Liver (tissue), 9 donors: ENCODE measurements around the gene FGF9. TPM values are rescaled to one million over a fixed set of nuclear protein-coding genes. Genes with fewer than 3 reads are reported as not detected.

Experiments used
- DNase-seq: peaks from one replicate; pipeline ENCODE4 v3.0.0-alpha.2; 2017; ENCODE audit warnings: low spot score
- H3K27ac ChIP-seq, 2 donors: one replicate each; pipeline ENCODE4 v1.7.0; 2013; ENCODE audit warnings: inconsistent platforms in 2 of 2, low read length in 2 of 2, control low read depth in 1 of 2, low read depth in 1 of 2, mild to moderate bottlenecking in 1 of 2
- H3K27me3 ChIP-seq, 4 donors: one replicate each; pipeline versions ENCODE4 v1.6.1 to v1.7.0; 2013; ENCODE audit warnings: low read length in 3 of 4, inconsistent platforms in 1 of 4, mild to moderate bottlenecking in 1 of 4, moderate library complexity in 1 of 4; ENCODE audit not compliant: control insufficient read depth in 4 of 4, insufficient read depth in 4 of 4
- H3K36me3 ChIP-seq, 4 donors: one replicate each; pipeline versions ENCODE4 v1.6.1 to v1.7.0; 2013; ENCODE audit warnings: low read length in 3 of 4, mild to moderate bottlenecking in 3 of 4, low read depth in 1 of 4, moderate library complexity in 1 of 4; ENCODE audit not compliant: control insufficient read depth in 4 of 4, insufficient read depth in 3 of 4
- H3K4me1 ChIP-seq, 4 donors: one replicate each; pipeline versions ENCODE4 v1.6.1 to v1.7.0; 2013; ENCODE audit warnings: low read length in 3 of 4, mild to moderate bottlenecking in 3 of 4, moderate library complexity in 1 of 4; ENCODE audit not compliant: control insufficient read depth in 4 of 4, insufficient read depth in 4 of 4
- H3K4me3 ChIP-seq, 3 donors: one replicate each; pipeline versions ENCODE4 v1.6.1 to v1.7.0; 2013; ENCODE audit warnings: low read length in 3 of 3, control low read depth in 1 of 3, low read depth in 1 of 3, mild to moderate bottlenecking in 1 of 3
- H3K9ac ChIP-seq, 2 donors: one replicate each; pipeline ENCODE4 v1.7.0; 2013; ENCODE audit warnings: low read length in 2 of 2, mild to moderate bottlenecking in 2 of 2, moderate library complexity in 2 of 2, control low read depth in 1 of 2, low read depth in 1 of 2
- H3K9me3 ChIP-seq, 4 donors: one replicate each; pipeline versions ENCODE4 v1.6.1 to v1.7.0; 2013; ENCODE audit warnings: low read length in 3 of 4; ENCODE audit not compliant: control insufficient read depth in 4 of 4
- FOXA2 ChIP-seq: IDR thresholded peaks from 2 replicates; pipeline ENCODE4 v1.6.1; 2016; ENCODE audit warnings: antibody characterized with exemption
- GABPA ChIP-seq, 2 donors: IDR thresholded peaks in 1 of 2; conservative IDR thresholded peaks in 1 of 2; 2 replicates each; pipeline ENCODE4 v1.6.1; 2016; ENCODE audit warnings: antibody characterized with exemption in 2 of 2, mild to moderate bottlenecking in 1 of 2, moderate library complexity in 1 of 2
- HNF4A ChIP-seq, 2 donors: conservative IDR thresholded peaks; 2 replicates each; pipeline ENCODE4 v1.6.1; 2016; ENCODE audit warnings: antibody characterized with exemption in 2 of 2, mild to moderate bottlenecking in 2 of 2
- HNF4G ChIP-seq: IDR thresholded peaks from 2 replicates; pipeline ENCODE4 v1.6.1; 2016; ENCODE audit warnings: antibody characterized with exemption
- JUND ChIP-seq, 2 donors: IDR thresholded peaks; 2 replicates each; pipeline ENCODE4 v1.6.1; 2016; ENCODE audit warnings: antibody characterized with exemption in 2 of 2
- RAD21 ChIP-seq, 2 donors: IDR thresholded peaks; 2 replicates each; pipeline ENCODE4 v1.6.1; 2016; ENCODE audit warnings: antibody characterized with exemption in 2 of 2, mild to moderate bottlenecking in 2 of 2
- RXRA ChIP-seq, 2 donors: IDR thresholded peaks; 2 replicates each; pipeline ENCODE4 v1.6.1; 2017 to 2018; ENCODE audit warnings: antibody characterized with exemption in 2 of 2, mild to moderate bottlenecking in 1 of 2
- SP1 ChIP-seq: IDR thresholded peaks from 2 replicates; pipeline ENCODE4 v1.6.1; 2018; ENCODE audit warnings: antibody characterized with exemption, mild to moderate bottlenecking
- TAF1 ChIP-seq: conservative IDR thresholded peaks from 2 replicates; pipeline ENCODE4 v1.6.1; 2016; ENCODE audit warnings: antibody characterized with exemption, mild to moderate bottlenecking
- YY1 ChIP-seq: IDR thresholded peaks from 2 replicates; pipeline ENCODE4 v1.6.1; 2016; ENCODE audit warnings: antibody characterized with exemption, mild to moderate bottlenecking
- WGBS: extraction: QIAGEN DNeasy Blood & Tissue Kit; methylation state at CpG from one replicate; pipeline ENCODE4 v1.1.7; 2013; 5-methylcytosine and 5-hydroxymethylcytosine counted together
- polyA plus RNA-seq, 2 donors: library from polyadenylated mRNA; stranded (reverse) in 1 of 2; unstranded in 1 of 2; fragments of 200-250 nt in 1 of 2; fragments of >200 nt in 1 of 2; fragmentation: Nextera tagmentation in 1 of 2; extraction: Ambion mirVana in 1 of 2; gene quantifications; one replicate each; pipeline versions ENCODE4 v1.2.1 to v1.2.3, GENCODE V29; 2013 to 2015
- total RNA-seq, 2 donors: library from RNA; depleted of rRNA; stranded (reverse); fragments of >200 nt; gene quantifications; one replicate each; pipeline ENCODE4 v1.2.3, GENCODE V29; 2014
- TF ChIP-seq, protein P1 (sequence below): IDR thresholded peaks from 2 replicates; pipeline ENCODE4 v1.6.1; 2016; ENCODE audit warnings: antibody characterized with exemption
- TF ChIP-seq, protein P2 (sequence below): IDR thresholded peaks from 2 replicates; pipeline ENCODE4 v1.6.1; 2016; ENCODE audit warnings: antibody characterized with exemption
- TF ChIP-seq, protein P3 (sequence below): fragments of 150-350 bp; IDR thresholded peaks from 2 replicates; pipeline ENCODE4 v1.5.1; 2017; ENCODE audit warnings: improper control_type of control experiment, low read depth, low read length; ENCODE audit not compliant: missing input control
- donor health status: healthy.
- donor health status: healthy.
- donor health status: healthy.
- donor health status: healthy.
- donor health status: healthy.

FGF9 gene
- total and polyA plus RNA-seq, 4 donors, result under 0.01 to 0.05 TPM; not detected in 2

GRCh38 chr13:21686751-21687391, 16.0 kb downstream of the FGF9 start:
- no peak overlapping the region for H3K4me3 ChIP-seq
- no peak for TF ChIP-seq TAF1
- no peak for TF ChIP-seq GABPA (IDR thresholded peaks at IDR 0.05 in 1 of 2, conservative IDR thresholded peaks at IDR 0.05 in 1 of 2)
- H3K4me1 ChIP-seq, result no peaks in the 10 kb centered on the region
- peaks cover 0 to 12% (median 3%) of the 10 kb centered on the region in 4 donors for H3K27me3 ChIP-seq
- no peak overlapping the region for H3K27ac ChIP-seq
- WGBS, result 76% methylated on average over 5 of the region's 5 CpGs
- no peaks in the 10 kb centered on the region for H3K9me3 ChIP-seq
- DNase-seq, result no peak
- no peaks in the 10 kb centered on the region for H3K36me3 ChIP-seq
- H3K9ac ChIP-seq, result no peak overlapping the region

GRCh38 chr13:21688056-21688455, 17.2 kb downstream of the FGF9 start:
- TF ChIP-seq HNF4G (no peak), JUND (IDR thresholded peaks at IDR 0.05) (no peak), RAD21 (IDR thresholded peaks at IDR 0.05) (no peak), YY1 (no peak), SP1 (no peak), FOXA2 (no peak), HNF4A (conservative IDR thresholded peaks at IDR 0.05) (no peak)
- TF ChIP-seq, protein P1, sequence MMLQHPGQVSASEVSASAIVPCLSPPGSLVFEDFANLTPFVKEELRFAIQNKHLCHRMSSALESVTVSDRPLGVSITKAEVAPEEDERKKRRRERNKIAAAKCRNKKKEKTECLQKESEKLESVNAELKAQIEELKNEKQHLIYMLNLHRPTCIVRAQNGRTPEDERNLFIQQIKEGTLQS, result no peak
- TF ChIP-seq, protein P2, sequence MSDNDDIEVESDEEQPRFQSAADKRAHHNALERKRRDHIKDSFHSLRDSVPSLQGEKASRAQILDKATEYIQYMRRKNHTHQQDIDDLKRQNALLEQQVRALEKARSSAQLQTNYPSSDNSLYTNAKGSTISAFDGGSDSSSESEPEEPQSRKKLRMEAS, result no peak
- TF ChIP-seq, protein P3, sequence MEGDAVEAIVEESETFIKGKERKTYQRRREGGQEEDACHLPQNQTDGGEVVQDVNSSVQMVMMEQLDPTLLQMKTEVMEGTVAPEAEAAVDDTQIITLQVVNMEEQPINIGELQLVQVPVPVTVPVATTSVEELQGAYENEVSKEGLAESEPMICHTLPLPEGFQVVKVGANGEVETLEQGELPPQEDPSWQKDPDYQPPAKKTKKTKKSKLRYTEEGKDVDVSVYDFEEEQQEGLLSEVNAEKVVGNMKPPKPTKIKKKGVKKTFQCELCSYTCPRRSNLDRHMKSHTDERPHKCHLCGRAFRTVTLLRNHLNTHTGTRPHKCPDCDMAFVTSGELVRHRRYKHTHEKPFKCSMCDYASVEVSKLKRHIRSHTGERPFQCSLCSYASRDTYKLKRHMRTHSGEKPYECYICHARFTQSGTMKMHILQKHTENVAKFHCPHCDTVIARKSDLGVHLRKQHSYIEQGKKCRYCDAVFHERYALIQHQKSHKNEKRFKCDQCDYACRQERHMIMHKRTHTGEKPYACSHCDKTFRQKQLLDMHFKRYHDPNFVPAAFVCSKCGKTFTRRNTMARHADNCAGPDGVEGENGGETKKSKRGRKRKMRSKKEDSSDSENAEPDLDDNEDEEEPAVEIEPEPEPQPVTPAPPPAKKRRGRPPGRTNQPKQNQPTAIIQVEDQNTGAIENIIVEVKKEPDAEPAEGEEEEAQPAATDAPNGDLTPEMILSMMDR, result no peak
- no peaks in the 10 kb centered on the region for H3K36me3 ChIP-seq
- DNase-seq, result no peak
- H3K9ac ChIP-seq, result no peak overlapping the region
- H3K4me3 ChIP-seq, result no peak overlapping the region
- WGBS, result 71% methylated on average over 8 of the region's 8 CpGs
- peaks cover 0 to 10% (median 3%) of the 10 kb centered on the region in 4 donors for H3K27me3 ChIP-seq
- H3K9me3 ChIP-seq, result no peaks in the 10 kb centered on the region
- H3K27ac ChIP-seq, result no peak overlapping the region
- no peaks in the 10 kb centered on the region for H3K4me1 ChIP-seq

DNA sequence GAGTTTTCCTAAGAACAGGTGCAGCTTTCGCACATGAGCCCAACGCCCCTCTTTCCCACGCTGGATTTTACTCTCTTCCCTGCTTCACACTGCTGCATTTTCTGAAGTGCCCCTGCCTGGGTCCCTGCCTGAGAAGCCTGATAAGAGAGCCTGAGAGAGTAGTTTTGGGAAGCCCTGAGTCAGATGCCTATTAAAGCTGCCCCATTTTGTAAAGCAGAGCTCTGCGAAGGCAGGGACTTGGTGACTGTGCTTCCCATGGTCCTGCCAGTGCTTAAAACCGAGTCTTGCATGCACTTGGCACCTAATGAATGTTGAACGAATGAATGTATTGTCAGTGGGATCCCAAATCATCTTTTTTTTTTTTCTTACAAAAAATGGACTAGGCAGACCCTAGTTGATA, 18.2 kb downstream of the FGF9 start:
- Histone ChIP-seq H3K9ac (no peak overlapping the region), H3K9me3 (no peaks in the 10 kb centered on the region), H3K4me3 (no peak overlapping the region), H3K36me3 (no peaks in the 10 kb centered on the region), H3K27me3 (peaks cover 0 to 9% (median 1%) of the 10 kb centered on the region in 4 donors), H3K4me1 (no peaks in the 10 kb centered on the region), H3K27ac (no peak overlapping the region)
- no peak for DNase-seq
- 81% methylated on average over 6 of the region's 6 CpGs for WGBS
- no peak for TF ChIP-seq GABPA (IDR thresholded peaks at IDR 0.05 in 1 of 2, conservative IDR thresholded peaks at IDR 0.05 in 1 of 2)
- no peak for TF ChIP-seq TAF1
- TF ChIP-seq, protein P2, result no peak
- no peak for TF ChIP-seq SP1
- TF ChIP-seq HNF4G, result no peak
- TF ChIP-seq JUND (IDR thresholded peaks at IDR 0.05), result no peak
- no peak for TF ChIP-seq RXRA (IDR thresholded peaks at IDR 0.05)
- TF ChIP-seq, protein P3, result no peak
- TF ChIP-seq, protein P1, result no peak
- TF ChIP-seq HNF4A (conservative IDR thresholded peaks at IDR 0.05), result no peak
